ENCODE results near the gene LPAR3.

LPAR3 gene

GRCh38 chr1:84930329-84930728, 37.3 kb upstream of the LPAR3 start:
- no peak for DNase-seq
- H2AK5ac ChIP-seq (ENCODE audit: low read length) = no peak overlapping the region
- H4K8ac ChIP-seq (ENCODE audit: low read depth, low read length) = no peak overlapping the region
- no peak overlapping the region for H2AFZ ChIP-seq (ENCODE audit: insufficient read depth, low read length, poor library complexity)
- no peaks in the 10 kb centered on the region for H3K36me3 ChIP-seq (ENCODE audit: control insufficient read depth in 1 of 2, insufficient read depth in 2 of 2, low read length in 2 of 2)
- no peaks in the 10 kb centered on the region for H3K79me1 ChIP-seq (ENCODE audit: low read length)
- no peaks in the 10 kb centered on the region for H3K27me3 ChIP-seq (ENCODE audit: insufficient read depth, low read length)
- no peak overlapping the region for H3K9ac ChIP-seq (ENCODE audit: low read length)
- H3K9me3 ChIP-seq (ENCODE audit: insufficient read depth, low read depth, low read length) = no peaks in the 10 kb centered on the region
- H3K4me1 ChIP-seq (ENCODE audit: control insufficient read depth in 1 of 2, insufficient read depth in 2 of 2, low read length in 2 of 2) = no peaks in the 10 kb centered on the region
- H3K23ac ChIP-seq (ENCODE audit: low read length) = no peak overlapping the region
- no peak overlapping the region for H4K12ac ChIP-seq (ENCODE audit: low read depth, low read length)
- H2BK5ac ChIP-seq (ENCODE audit: low read depth, low read length, poor library complexity) = no peak overlapping the region
- H3K18ac ChIP-seq (ENCODE audit: low read length) = no peak overlapping the region
- H3K27ac ChIP-seq (ENCODE audit: low read depth, low read length) = no peak overlapping the region
- no peak overlapping the region for H3K4me3 ChIP-seq (ENCODE audit: low read depth, low read length)
- no CpG with 5 or more reads among the region's 4 CpGs for WGBS (ENCODE audit: extremely low coverage, insufficient coverage, insufficient read length)
- H3K4me2 ChIP-seq (ENCODE audit: low read length) = no peak overlapping the region
- no peak overlapping the region for H2BK12ac ChIP-seq (ENCODE audit: low read length)
- H3K14ac ChIP-seq (ENCODE audit: low read length) = no peak overlapping the region
- H3K79me2 ChIP-seq (ENCODE audit: control insufficient read depth, insufficient read depth, low read length, poor library complexity) = no peaks in the 10 kb centered on the region
- no peak overlapping the region for H3K4ac ChIP-seq (ENCODE audit: low read depth, low read length)
- H2BK120ac ChIP-seq (ENCODE audit: insufficient read depth, low read length, poor library complexity) = no peak overlapping the region
- no peak overlapping the region for H4K91ac ChIP-seq (ENCODE audit: low read depth, low read length)

- no CpG with 5 or more reads among the region's 1 CpG for WGBS (ENCODE audit: extremely low coverage, insufficient coverage, insufficient read length)
- H3K4me1 ChIP-seq (ENCODE audit: control insufficient read depth in 1 of 2, insufficient read depth in 2 of 2, low read length in 2 of 2) = no peaks in the 10 kb centered on the region
- H2AK5ac ChIP-seq (ENCODE audit: low read length) = no peak overlapping the region
- no peak overlapping the region for H3K4ac ChIP-seq (ENCODE audit: low read depth, low read length)
- H2BK12ac ChIP-seq (ENCODE audit: low read length) = no peak overlapping the region
- H3K27ac ChIP-seq (ENCODE audit: low read depth, low read length) = no peak overlapping the region
- H3K36me3 ChIP-seq (ENCODE audit: control insufficient read depth in 1 of 2, insufficient read depth in 2 of 2, low read length in 2 of 2) = no peaks in the 10 kb centered on the region
- no peak overlapping the region for H4K91ac ChIP-seq (ENCODE audit: low read depth, low read length)
- H3K9me3 ChIP-seq (ENCODE audit: insufficient read depth, low read depth, low read length) = no peaks in the 10 kb centered on the region
- no peak overlapping the region for H4K12ac ChIP-seq (ENCODE audit: low read depth, low read length)
- H3K14ac ChIP-seq (ENCODE audit: low read length) = no peak overlapping the region
- H2BK5ac ChIP-seq (ENCODE audit: low read depth, low read length, poor library complexity) = no peak overlapping the region
- no peak overlapping the region for H3K9ac ChIP-seq (ENCODE audit: low read length)
- no peak overlapping the region for H3K23ac ChIP-seq (ENCODE audit: low read length)
- no peaks in the 10 kb centered on the region for H3K27me3 ChIP-seq (ENCODE audit: insufficient read depth, low read length)
- no peak overlapping the region for H4K8ac ChIP-seq (ENCODE audit: low read depth, low read length)
- no peak overlapping the region for H3K4me2 ChIP-seq (ENCODE audit: low read length)
- DNase-seq = no peak
- no peak overlapping the region for H2AFZ ChIP-seq (ENCODE audit: insufficient read depth, low read length, poor library complexity)
- no peaks in the 10 kb centered on the region for H3K79me2 ChIP-seq (ENCODE audit: control insufficient read depth, insufficient read depth, low read length, poor library complexity)
- no peaks in the 10 kb centered on the region for H3K79me1 ChIP-seq (ENCODE audit: low read length)
- H2BK120ac ChIP-seq (ENCODE audit: insufficient read depth, low read length, poor library complexity) = no peak overlapping the region
- no peak overlapping the region for H3K4me3 ChIP-seq (ENCODE audit: low read depth, low read length)
- H3K18ac ChIP-seq (ENCODE audit: low read length) = no peak overlapping the region
Measured at GRCh38 chr1:84929581-84929980, 36.6 kb upstream of the LPAR3 start.

GRCh38 chr1:84928979-84929378, 36.0 kb upstream of the LPAR3 start:
- H3K27me3 ChIP-seq (ENCODE audit: insufficient read depth, low read length) = no peaks in the 10 kb centered on the region

GRCh38 chr1:84923317-84923716, 30.3 kb upstream of the LPAR3 start:
- H3K23ac ChIP-seq (ENCODE audit: low read length) = no peak overlapping the region
- H2BK5ac ChIP-seq (ENCODE audit: low read depth, low read length, poor library complexity) = no peak overlapping the region
- H4K91ac ChIP-seq (ENCODE audit: low read depth, low read length) = no peak overlapping the region
- H2BK120ac ChIP-seq (ENCODE audit: insufficient read depth, low read length, poor library complexity) = no peak overlapping the region
- H3K36me3 ChIP-seq (ENCODE audit: control insufficient read depth in 1 of 2, insufficient read depth in 2 of 2, low read length in 2 of 2) = no peaks in the 10 kb centered on the region
- no peak overlapping the region for H4K8ac ChIP-seq (ENCODE audit: low read depth, low read length)
- no peaks in the 10 kb centered on the region for H3K27me3 ChIP-seq (ENCODE audit: insufficient read depth, low read length)
- WGBS (ENCODE audit: extremely low coverage, insufficient coverage, insufficient read length) = no CpG with 5 or more reads among the region's 3 CpGs
- no peaks in the 10 kb centered on the region for H3K79me1 ChIP-seq (ENCODE audit: low read length)
- no peak overlapping the region for H4K12ac ChIP-seq (ENCODE audit: low read depth, low read length)
- H3K9ac ChIP-seq (ENCODE audit: low read length) = no peak overlapping the region
- H3K27ac ChIP-seq (ENCODE audit: low read depth, low read length) = no peak overlapping the region
- no peaks in the 10 kb centered on the region for H3K9me3 ChIP-seq (ENCODE audit: insufficient read depth, low read depth, low read length)
- no peak overlapping the region for H2BK12ac ChIP-seq (ENCODE audit: low read length)
- no peaks in the 10 kb centered on the region for H3K79me2 ChIP-seq (ENCODE audit: control insufficient read depth, insufficient read depth, low read length, poor library complexity)
- no peak overlapping the region for H2AK5ac ChIP-seq (ENCODE audit: low read length)
- no peak overlapping the region for H2AFZ ChIP-seq (ENCODE audit: insufficient read depth, low read length, poor library complexity)
- no peak overlapping the region for H3K14ac ChIP-seq (ENCODE audit: low read length)
- DNase-seq = no peak
- no peak overlapping the region for H3K4ac ChIP-seq (ENCODE audit: low read depth, low read length)
- no peak overlapping the region for H3K4me2 ChIP-seq (ENCODE audit: low read length)
- no peak overlapping the region for H3K18ac ChIP-seq (ENCODE audit: low read length)
- H3K4me3 ChIP-seq (ENCODE audit: low read depth, low read length) = no peak overlapping the region
- H3K4me1 ChIP-seq (ENCODE audit: control insufficient read depth in 1 of 2, insufficient read depth in 2 of 2, low read length in 2 of 2) = no peaks in the 10 kb centered on the region

More at GRCh38 chr1:84928979-84929378, 36.0 kb upstream of the LPAR3 start:
- H3K27ac ChIP-seq (ENCODE audit: low read depth, low read length) = no peak overlapping the region
- no peak overlapping the region for H4K8ac ChIP-seq (ENCODE audit: low read depth, low read length)
- no peak overlapping the region for H2BK5ac ChIP-seq (ENCODE audit: low read depth, low read length, poor library complexity)
- H3K4ac ChIP-seq (ENCODE audit: low read depth, low read length) = no peak overlapping the region
- no peak overlapping the region for H3K14ac ChIP-seq (ENCODE audit: low read length)
- H4K91ac ChIP-seq (ENCODE audit: low read depth, low read length) = no peak overlapping the region
- no peak overlapping the region for H3K4me2 ChIP-seq (ENCODE audit: low read length)
- no peaks in the 10 kb centered on the region for H3K9me3 ChIP-seq (ENCODE audit: insufficient read depth, low read depth, low read length)
- no peak overlapping the region for H3K4me3 ChIP-seq (ENCODE audit: low read depth, low read length)
- H3K36me3 ChIP-seq (ENCODE audit: control insufficient read depth in 1 of 2, insufficient read depth in 2 of 2, low read length in 2 of 2) = no peaks in the 10 kb centered on the region
- H2BK12ac ChIP-seq (ENCODE audit: low read length) = no peak overlapping the region
- no peak overlapping the region for H2AFZ ChIP-seq (ENCODE audit: insufficient read depth, low read length, poor library complexity)
- no CpG with 5 or more reads among the region's 4 CpGs for WGBS (ENCODE audit: extremely low coverage, insufficient coverage, insufficient read length)
- H3K79me1 ChIP-seq (ENCODE audit: low read length) = no peaks in the 10 kb centered on the region
- H3K4me1 ChIP-seq (ENCODE audit: control insufficient read depth in 1 of 2, insufficient read depth in 2 of 2, low read length in 2 of 2) = no peaks in the 10 kb centered on the region
- no peak overlapping the region for H3K23ac ChIP-seq (ENCODE audit: low read length)
- DNase-seq = no peak
- no peak overlapping the region for H2BK120ac ChIP-seq (ENCODE audit: insufficient read depth, low read length, poor library complexity)
- no peak overlapping the region for H3K18ac ChIP-seq (ENCODE audit: low read length)
- no peak overlapping the region for H4K12ac ChIP-seq (ENCODE audit: low read depth, low read length)
- H3K9ac ChIP-seq (ENCODE audit: low read length) = no peak overlapping the region
- H2AK5ac ChIP-seq (ENCODE audit: low read length) = no peak overlapping the region
- H3K79me2 ChIP-seq (ENCODE audit: control insufficient read depth, insufficient read depth, low read length, poor library complexity) = no peaks in the 10 kb centered on the region
